ENCODE results near the gene SLC6A4.

DNA sequence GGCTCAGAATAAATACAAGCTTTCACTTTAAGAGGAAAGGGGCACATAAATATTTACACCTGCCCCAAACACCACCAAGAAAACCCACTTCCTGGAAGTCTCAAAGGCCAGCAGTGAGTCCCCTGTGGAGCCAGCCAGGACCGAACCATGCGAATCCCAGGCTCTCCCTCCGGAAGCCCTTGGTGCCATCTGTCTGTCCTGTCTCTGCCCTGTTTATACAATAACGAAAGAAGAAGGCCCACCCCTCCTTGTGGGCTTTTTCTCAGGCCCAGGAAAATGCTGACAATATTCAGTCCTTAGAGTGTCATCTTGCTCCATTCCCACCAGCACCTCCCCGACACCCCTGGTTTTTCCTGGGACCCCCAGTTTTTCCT lies 3.6 kb upstream of the SLC6A4 start:
- no peak for TF ChIP-seq EZH2 (optimal IDR thresholded peaks at IDR 0.05; ENCODE audit: low read depth, low read length)
- TF ChIP-seq, protein P1, sequence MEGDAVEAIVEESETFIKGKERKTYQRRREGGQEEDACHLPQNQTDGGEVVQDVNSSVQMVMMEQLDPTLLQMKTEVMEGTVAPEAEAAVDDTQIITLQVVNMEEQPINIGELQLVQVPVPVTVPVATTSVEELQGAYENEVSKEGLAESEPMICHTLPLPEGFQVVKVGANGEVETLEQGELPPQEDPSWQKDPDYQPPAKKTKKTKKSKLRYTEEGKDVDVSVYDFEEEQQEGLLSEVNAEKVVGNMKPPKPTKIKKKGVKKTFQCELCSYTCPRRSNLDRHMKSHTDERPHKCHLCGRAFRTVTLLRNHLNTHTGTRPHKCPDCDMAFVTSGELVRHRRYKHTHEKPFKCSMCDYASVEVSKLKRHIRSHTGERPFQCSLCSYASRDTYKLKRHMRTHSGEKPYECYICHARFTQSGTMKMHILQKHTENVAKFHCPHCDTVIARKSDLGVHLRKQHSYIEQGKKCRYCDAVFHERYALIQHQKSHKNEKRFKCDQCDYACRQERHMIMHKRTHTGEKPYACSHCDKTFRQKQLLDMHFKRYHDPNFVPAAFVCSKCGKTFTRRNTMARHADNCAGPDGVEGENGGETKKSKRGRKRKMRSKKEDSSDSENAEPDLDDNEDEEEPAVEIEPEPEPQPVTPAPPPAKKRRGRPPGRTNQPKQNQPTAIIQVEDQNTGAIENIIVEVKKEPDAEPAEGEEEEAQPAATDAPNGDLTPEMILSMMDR (IDR thresholded peaks at IDR 0.05; ENCODE audit: low read length), result no peak

Measured in MM.1S (cell line).